Measurements from ENCODE around the gene GALNT15.

The GALNT15 gene

DNA sequence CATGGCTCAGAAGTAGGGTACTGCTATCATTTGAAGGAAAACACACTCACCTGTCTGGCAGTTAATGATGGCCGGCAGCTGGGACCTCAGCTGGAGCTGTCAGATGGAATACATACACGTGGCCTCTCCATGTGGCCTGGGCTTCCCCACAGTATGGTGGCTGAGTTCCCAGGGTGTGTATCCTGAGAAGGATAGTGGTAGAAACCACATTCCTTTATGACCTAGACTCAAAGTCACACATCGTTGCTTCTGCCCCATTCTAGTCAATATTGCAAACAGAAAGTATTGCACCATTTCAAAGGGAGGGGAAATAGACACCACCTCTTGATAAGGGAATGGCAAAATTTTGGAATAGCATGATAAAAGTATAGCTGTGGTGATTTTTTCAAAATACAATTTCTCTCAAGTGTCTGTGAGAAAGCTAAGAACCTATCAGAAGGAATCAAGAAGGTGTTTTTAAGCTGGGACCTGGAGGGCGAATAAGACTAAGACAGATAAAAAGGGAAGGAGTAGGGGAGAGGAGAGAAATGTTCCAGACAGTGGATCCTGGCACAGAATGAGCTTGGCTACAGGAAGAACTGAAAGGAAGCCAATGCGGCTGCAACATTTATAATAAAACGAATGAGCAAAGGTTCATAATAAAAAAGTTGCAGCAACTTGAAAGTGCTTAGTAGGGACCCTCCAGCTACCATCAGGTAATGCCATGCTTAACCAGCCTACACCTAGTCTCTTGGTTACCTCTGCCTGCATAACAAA lies 40.1 kb upstream of the GALNT15 start:
- DNase-seq (ENCODE audit: insufficient read length, low spot score): no peak
- FAIRE-seq: no peak

DNA sequence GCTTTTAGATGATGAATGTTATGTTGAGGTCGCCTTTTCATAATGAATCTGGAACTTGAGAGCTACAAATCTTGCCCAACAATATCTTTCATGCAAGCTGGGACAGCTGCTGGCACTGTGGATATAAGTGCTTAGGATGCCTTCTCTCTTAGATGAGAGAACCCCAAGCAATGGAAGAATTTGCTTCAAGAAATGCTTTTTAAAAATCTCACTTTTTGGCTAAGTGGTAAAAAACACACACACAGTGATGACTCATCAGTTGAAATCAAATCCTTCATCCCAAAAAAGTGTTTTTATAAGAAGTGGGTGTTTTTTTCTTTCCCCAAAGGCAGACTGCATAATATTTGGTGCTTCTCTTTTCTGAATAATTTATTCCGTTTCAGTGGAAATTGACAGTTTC lies 38.4 kb upstream of the GALNT15 start:
- DNase-seq (ENCODE audit: insufficient read length, low spot score): no peak
- TF ChIP-seq, protein P1, sequence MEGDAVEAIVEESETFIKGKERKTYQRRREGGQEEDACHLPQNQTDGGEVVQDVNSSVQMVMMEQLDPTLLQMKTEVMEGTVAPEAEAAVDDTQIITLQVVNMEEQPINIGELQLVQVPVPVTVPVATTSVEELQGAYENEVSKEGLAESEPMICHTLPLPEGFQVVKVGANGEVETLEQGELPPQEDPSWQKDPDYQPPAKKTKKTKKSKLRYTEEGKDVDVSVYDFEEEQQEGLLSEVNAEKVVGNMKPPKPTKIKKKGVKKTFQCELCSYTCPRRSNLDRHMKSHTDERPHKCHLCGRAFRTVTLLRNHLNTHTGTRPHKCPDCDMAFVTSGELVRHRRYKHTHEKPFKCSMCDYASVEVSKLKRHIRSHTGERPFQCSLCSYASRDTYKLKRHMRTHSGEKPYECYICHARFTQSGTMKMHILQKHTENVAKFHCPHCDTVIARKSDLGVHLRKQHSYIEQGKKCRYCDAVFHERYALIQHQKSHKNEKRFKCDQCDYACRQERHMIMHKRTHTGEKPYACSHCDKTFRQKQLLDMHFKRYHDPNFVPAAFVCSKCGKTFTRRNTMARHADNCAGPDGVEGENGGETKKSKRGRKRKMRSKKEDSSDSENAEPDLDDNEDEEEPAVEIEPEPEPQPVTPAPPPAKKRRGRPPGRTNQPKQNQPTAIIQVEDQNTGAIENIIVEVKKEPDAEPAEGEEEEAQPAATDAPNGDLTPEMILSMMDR (IDR thresholded peaks at IDR 0.05; ENCODE audit: insufficient read depth, missing control alignments): no peak
- no peak for FAIRE-seq

More for the DNA sequence above, 40.1 kb upstream of the GALNT15 start:
- TF ChIP-seq, protein P1 (IDR thresholded peaks at IDR 0.05; ENCODE audit: insufficient read depth, missing control alignments): no peak

DNA sequence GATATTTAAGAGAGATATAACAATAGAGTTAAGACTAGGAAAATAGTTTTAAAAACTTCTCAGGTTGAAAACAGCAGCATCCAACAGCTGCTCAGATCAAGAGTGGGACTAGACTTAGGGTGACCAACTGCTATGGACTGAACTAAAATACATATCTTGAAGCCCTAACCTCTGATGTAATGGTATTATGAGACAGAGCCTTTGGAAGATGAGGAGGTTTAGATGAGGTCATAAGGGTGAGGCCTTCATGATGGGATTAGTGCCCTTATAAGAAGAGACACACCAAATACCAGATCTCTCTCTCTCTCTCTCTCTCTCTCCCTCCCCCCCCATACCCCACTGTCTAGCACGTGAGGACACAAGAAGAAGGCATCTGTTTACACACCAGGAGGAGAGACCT lies 37.4 kb upstream of the GALNT15 start:
- DNase-seq (ENCODE audit: insufficient read length, low spot score) (no peak), FAIRE-seq (no peak)
- TF ChIP-seq, protein P1 (IDR thresholded peaks at IDR 0.05; ENCODE audit: insufficient read depth, missing control alignments): no peak

DNA sequence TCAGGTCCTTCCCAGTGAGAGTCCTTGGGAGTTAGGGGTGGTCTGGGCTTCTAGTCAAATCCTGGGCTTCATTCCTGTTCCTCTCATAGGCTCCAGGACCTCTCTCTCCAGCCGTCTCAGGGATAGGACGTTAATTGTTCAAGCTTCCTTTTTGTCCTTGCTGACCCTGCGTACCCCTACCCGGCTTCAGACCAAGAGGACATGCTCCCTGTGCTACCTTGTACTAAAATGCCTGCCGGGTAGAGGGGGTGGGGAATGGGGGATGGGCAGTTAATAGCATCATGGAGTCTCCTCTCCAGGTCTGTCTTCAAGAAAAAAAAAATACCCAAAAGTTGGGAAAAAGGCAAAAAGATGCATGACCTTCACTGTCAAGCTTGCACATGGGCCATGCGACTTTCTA lies 36.5 kb upstream of the GALNT15 start:
- no peak for DNase-seq (ENCODE audit: insufficient read length, low spot score)
- FAIRE-seq: no peak
- TF ChIP-seq, protein P1 (IDR thresholded peaks at IDR 0.05; ENCODE audit: insufficient read depth, missing control alignments): no peak

DNA sequence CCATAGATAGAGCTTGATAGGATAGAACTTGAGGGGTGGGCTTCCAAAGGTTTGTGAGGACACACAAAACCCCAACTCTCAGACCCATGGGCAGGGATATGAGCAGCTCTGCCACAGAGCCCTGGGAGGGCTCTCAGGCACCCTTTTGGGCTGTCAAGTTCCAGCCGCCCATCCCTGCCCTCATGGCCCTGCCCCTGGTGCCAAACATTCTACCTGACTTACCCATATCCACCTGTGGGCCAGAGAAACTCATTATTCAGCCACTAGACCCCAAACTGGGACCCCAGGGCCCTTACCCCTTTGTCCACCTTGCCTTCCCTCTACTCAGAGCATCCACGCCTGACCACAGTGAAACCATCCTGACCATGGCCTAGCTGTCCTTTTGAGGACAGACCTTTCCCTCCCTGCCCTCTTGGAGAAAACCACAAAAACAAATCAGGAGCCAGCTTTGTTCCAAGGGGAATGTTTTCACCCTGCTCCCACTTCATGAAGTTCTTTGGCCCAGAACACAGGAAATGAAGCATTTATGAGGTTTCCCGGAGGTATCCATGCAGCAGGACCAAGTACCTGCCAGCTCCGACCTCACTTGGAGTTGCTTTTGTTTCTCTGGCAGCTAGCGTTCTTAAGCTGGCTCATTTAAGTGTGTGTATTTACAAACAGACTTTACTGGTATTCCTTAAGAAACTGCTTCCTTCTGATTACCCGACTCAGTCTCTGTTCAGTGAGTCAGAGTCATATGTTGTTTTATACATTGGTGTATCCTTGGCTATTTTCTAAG lies 34.2 kb upstream of the GALNT15 start:
- FAIRE-seq (no peak), DNase-seq (ENCODE audit: insufficient read length, low spot score) (no peak)

DNA sequence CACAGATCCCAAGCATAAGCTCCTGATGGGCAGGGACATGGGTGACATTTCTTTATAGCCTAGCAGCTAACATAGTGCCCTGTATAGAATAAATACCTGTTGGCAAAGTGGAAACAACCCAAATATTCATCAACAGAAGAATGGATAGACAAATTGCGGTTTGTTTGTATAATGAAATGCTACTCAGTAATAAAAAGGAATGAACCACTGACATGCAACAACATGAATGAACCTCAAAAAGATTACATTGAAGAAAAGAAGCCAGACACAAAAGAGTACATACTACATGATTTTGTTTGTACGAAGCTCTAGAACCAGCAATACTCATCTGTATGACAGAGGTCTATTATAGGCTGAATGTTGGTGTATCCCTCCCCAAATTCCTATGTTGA lies 33.6 kb upstream of the GALNT15 start:
- FAIRE-seq: no peak
- no peak for DNase-seq (ENCODE audit: insufficient read length, low spot score)
- TF ChIP-seq, protein P1 (IDR thresholded peaks at IDR 0.05; ENCODE audit: insufficient read depth, missing control alignments): no peak

More for the DNA sequence above, 34.2 kb upstream of the GALNT15 start:
- TF ChIP-seq, protein P1 (IDR thresholded peaks at IDR 0.05; ENCODE audit: insufficient read depth, missing control alignments): no peak

Measured in D721Med (cell line).